Neuron (in vitro differentiated cells): ENCODE measurements around the gene CD302.
"Not testable (repeated sequence)": the region's sequence is repeated elsewhere in the genome, so short reads cannot be mapped to it uniquely, and the experiment has no call there.

Experiments
- H2AFZ ChIP-seq: one replicate; pipeline ENCODE4 v1.6.1; 2013; ENCODE audit warnings: low read depth, mild to moderate bottlenecking, inconsistent platforms, low read length, moderate library complexity
- H3K27me3 ChIP-seq: one replicate; pipeline ENCODE4 v1.6.1; 2013; ENCODE audit warnings: low read length; ENCODE audit not compliant: insufficient read depth
- H3K36me3 ChIP-seq: one replicate; pipeline ENCODE4 v1.6.1; 2013; ENCODE audit warnings: low read length; ENCODE audit not compliant: insufficient read depth
- H3K4me1 ChIP-seq: one replicate; pipeline ENCODE4 v1.6.1; 2013; ENCODE audit warnings: low read length; ENCODE audit not compliant: insufficient read depth
- H3K4me3 ChIP-seq: 2 replicates; pipeline ENCODE4 v1.5.1; 2013; ENCODE audit warnings: mild to moderate bottlenecking, low read length, moderate library complexity
- H3K9me3 ChIP-seq: one replicate; pipeline ENCODE4 v1.6.1; 2013; ENCODE audit warnings: low read length

Gene CD302

GRCh38 chr2:159758686-159759085 is 39.3 kb downstream of the CD302 start:
- Histone ChIP-seq H3K27me3 (no peaks in the 10 kb centered on the region), H3K4me1 (no peaks in the 10 kb centered on the region), H3K36me3 (peaks cover 86% of the 10 kb centered on the region), H3K4me3 (no peak overlapping the region), H3K9me3 (no peaks in the 10 kb centered on the region), H2AFZ (no peak overlapping the region)

GRCh38 chr2:159758239-159758638 is 39.8 kb downstream of the CD302 start:
- Histone ChIP-seq H3K4me1 (no peaks in the 10 kb centered on the region), H3K36me3 (peaks cover 85% of the 10 kb centered on the region), H3K9me3 (no peaks in the 10 kb centered on the region), H2AFZ (no peak overlapping the region), H3K27me3 (no peaks in the 10 kb centered on the region), H3K4me3 (no peak overlapping the region)

- Histone ChIP-seq H3K36me3 (peaks cover 88% of the 10 kb centered on the region), H3K9me3 (peaks cover 2% of the 10 kb centered on the region), H2AFZ (no peak overlapping the region)
Observed at GRCh38 chr2:159755788-159756187, 42.2 kb downstream of the CD302 start.

GRCh38 chr2:159755014-159755413 is 43.0 kb downstream of the CD302 start:
- H3K4me1 ChIP-seq, result no peaks in the 10 kb centered on the region
- no peaks in the 10 kb centered on the region for H3K27me3 ChIP-seq
- H2AFZ ChIP-seq, result no peak overlapping the region
- H3K36me3 ChIP-seq, result peaks cover 84% of the 10 kb centered on the region
- peaks cover 2% of the 10 kb centered on the region for H3K9me3 ChIP-seq
- H3K4me3 ChIP-seq, result no peak overlapping the region

More at GRCh38 chr2:159755788-159756187, 42.2 kb downstream of the CD302 start:
- H3K27me3 ChIP-seq, result no peaks in the 10 kb centered on the region
- no peak overlapping the region for H3K4me3 ChIP-seq
- H3K4me1 ChIP-seq, result no peaks in the 10 kb centered on the region

- H2AFZ ChIP-seq, result no peak overlapping the region
- H3K9me3 ChIP-seq, result peaks cover 2% of the 10 kb centered on the region
- H3K4me3 ChIP-seq, result no peak overlapping the region
- no peaks in the 10 kb centered on the region for H3K27me3 ChIP-seq
- no peaks in the 10 kb centered on the region for H3K4me1 ChIP-seq
- peaks cover 82% of the 10 kb centered on the region for H3K36me3 ChIP-seq
Observed at GRCh38 chr2:159753797-159754196, 44.2 kb downstream of the CD302 start.

GRCh38 chr2:159750873-159751272 is 47.1 kb downstream of the CD302 start:
- Histone ChIP-seq H3K9me3 (peaks cover 13% of the 10 kb centered on the region), H3K36me3 (peaks cover 87% of the 10 kb centered on the region)

GRCh38 chr2:159748089-159748488 is 49.9 kb downstream of the CD302 start:
- Histone ChIP-seq H3K27me3 (no peaks in the 10 kb centered on the region), H3K4me3 (no peak overlapping the region), H3K36me3 (peaks cover 86% of the 10 kb centered on the region), H3K4me1 (no peaks in the 10 kb centered on the region), H2AFZ (no peak overlapping the region), H3K9me3 (peaks cover 16% of the 10 kb centered on the region)

More at GRCh38 chr2:159750873-159751272, 47.1 kb downstream of the CD302 start:
- H3K27me3 ChIP-seq, result no peaks in the 10 kb centered on the region
- H2AFZ ChIP-seq, result no peak overlapping the region
- H3K4me1 ChIP-seq, result no peaks in the 10 kb centered on the region
- H3K4me3 ChIP-seq, result no peak overlapping the region

GRCh38 chr2:159745237-159745636 is 52.8 kb downstream of the CD302 start:
- not testable (repeated sequence) for H2AFZ ChIP-seq, H3K4me3 ChIP-seq, H3K4me1 ChIP-seq, H3K27me3 ChIP-seq
- Histone ChIP-seq H3K36me3 (peaks cover 84% of the 10 kb centered on the region), H3K9me3 (peaks cover 17% of the 10 kb centered on the region)

- H3K9me3 ChIP-seq, result peaks cover 17% of the 10 kb centered on the region
- H3K4me1 ChIP-seq, result no peaks in the 10 kb centered on the region
- peaks cover 79% of the 10 kb centered on the region for H3K36me3 ChIP-seq
- H3K4me3 ChIP-seq, result no peak overlapping the region
- no peaks in the 10 kb centered on the region for H3K27me3 ChIP-seq
- no peak overlapping the region for H2AFZ ChIP-seq
Observed at GRCh38 chr2:159744363-159744762, 53.6 kb downstream of the CD302 start.

- H3K9me3 ChIP-seq, result peaks cover 10% of the 10 kb centered on the region
- H2AFZ ChIP-seq, result no peak overlapping the region
- H3K36me3 ChIP-seq, result peaks cover 81% of the 10 kb centered on the region
- H3K4me1 ChIP-seq, result no peaks in the 10 kb centered on the region
- H3K4me3 ChIP-seq, result no peak overlapping the region
- no peaks in the 10 kb centered on the region for H3K27me3 ChIP-seq
Observed at GRCh38 chr2:159742846-159743245, 55.2 kb downstream of the CD302 start.

- Histone ChIP-seq H3K36me3 (peaks cover 83% of the 10 kb centered on the region), H3K27me3 (no peaks in the 10 kb centered on the region), H3K4me3 (no peak overlapping the region)
Observed at GRCh38 chr2:159738509-159739390, 59.3 kb downstream of the CD302 start.

GRCh38 chr2:159737917-159738296 is 60.1 kb downstream of the CD302 start:
- peaks cover 83% of the 10 kb centered on the region for H3K36me3 ChIP-seq
- no peak overlapping the region for H3K4me3 ChIP-seq

More at GRCh38 chr2:159738509-159739390, 59.3 kb downstream of the CD302 start:
- Histone ChIP-seq H2AFZ (no peak overlapping the region), H3K4me1 (no peaks in the 10 kb centered on the region), H3K9me3 (peaks cover 9% of the 10 kb centered on the region)

GRCh38 chr2:159737292-159737916 is 60.6 kb downstream of the CD302 start:
- peaks cover 82% of the 10 kb centered on the region for H3K36me3 ChIP-seq
- H3K4me3 ChIP-seq, result no peak overlapping the region
- peaks cover 3% of the 10 kb centered on the region for H3K9me3 ChIP-seq
- no peak overlapping the region for H2AFZ ChIP-seq
- no peaks in the 10 kb centered on the region for H3K4me1 ChIP-seq
- no peaks in the 10 kb centered on the region for H3K27me3 ChIP-seq

More at GRCh38 chr2:159737917-159738296, 60.1 kb downstream of the CD302 start:
- Histone ChIP-seq H3K9me3 (peaks cover 4% of the 10 kb centered on the region), H3K4me1 (no peaks in the 10 kb centered on the region), H3K27me3 (no peaks in the 10 kb centered on the region), H2AFZ (no peak overlapping the region)
